ENCODE measurements around the gene SLC25A33.

SLC25A33 gene

DNA sequence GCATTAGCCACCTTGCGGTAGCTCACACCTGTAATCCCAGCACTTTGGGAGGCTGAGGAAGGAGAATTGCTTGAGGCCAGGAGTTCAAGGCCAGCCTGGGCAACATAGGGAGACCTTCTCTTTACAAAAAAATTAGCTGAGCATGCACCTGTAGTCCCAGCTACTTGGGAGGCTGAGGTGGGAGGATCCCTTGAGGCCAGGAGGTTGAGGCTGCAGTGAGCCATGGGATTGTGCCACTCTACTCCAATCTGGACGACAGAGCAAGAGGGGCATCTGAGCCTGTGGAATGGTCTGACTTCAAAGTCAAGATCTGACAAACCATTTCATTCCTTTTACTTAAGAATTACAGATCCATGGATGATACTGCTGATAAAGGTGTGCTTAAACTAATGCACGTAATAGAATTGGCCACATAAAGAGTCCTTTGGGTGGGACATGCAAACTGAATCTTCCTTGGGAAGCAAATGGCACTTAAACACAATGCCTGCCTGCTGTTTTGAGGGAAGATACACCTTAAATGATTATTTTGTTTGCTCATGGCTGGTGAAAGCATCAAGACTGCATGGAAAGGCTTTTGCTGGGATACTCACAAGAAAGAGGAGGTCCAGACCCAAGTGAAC lies 47.0 kb downstream of the SLC25A33 start:
- TF ChIP-seq, protein P1, sequence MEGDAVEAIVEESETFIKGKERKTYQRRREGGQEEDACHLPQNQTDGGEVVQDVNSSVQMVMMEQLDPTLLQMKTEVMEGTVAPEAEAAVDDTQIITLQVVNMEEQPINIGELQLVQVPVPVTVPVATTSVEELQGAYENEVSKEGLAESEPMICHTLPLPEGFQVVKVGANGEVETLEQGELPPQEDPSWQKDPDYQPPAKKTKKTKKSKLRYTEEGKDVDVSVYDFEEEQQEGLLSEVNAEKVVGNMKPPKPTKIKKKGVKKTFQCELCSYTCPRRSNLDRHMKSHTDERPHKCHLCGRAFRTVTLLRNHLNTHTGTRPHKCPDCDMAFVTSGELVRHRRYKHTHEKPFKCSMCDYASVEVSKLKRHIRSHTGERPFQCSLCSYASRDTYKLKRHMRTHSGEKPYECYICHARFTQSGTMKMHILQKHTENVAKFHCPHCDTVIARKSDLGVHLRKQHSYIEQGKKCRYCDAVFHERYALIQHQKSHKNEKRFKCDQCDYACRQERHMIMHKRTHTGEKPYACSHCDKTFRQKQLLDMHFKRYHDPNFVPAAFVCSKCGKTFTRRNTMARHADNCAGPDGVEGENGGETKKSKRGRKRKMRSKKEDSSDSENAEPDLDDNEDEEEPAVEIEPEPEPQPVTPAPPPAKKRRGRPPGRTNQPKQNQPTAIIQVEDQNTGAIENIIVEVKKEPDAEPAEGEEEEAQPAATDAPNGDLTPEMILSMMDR (IDR thresholded peaks at IDR 0.05; ENCODE audit: insufficient read depth, low read depth, low read length, missing control alignments) = no peak
- no peak for DNase-seq (ENCODE audit: low read depth)
- no peak overlapping the region for H3K4me3 ChIP-seq (ENCODE audit: low read depth, low read length)

- DNase-seq (ENCODE audit: low read depth) = peak; percentile 96
- H3K4me3 ChIP-seq (ENCODE audit: low read depth, low read length) = peak within 1 kb of the TSS; percentile 68
- TF ChIP-seq, protein P1 (IDR thresholded peaks at IDR 0.05; ENCODE audit: insufficient read depth, low read depth, low read length, missing control alignments) = peak; percentile 75
Measured at GRCh38 chr1:9588551-9589143, 49.4 kb downstream of the SLC25A33 start, which contains the start of gene TMEM201. Gene TMEM201, plus strand, starts transcription at chr1:9588911. Its CDS starts 20 bp downstream, at chr1:9588931.

GRCh38 chr1:9589144-9589718 lies 50.0 kb downstream of the SLC25A33 start:
- TF ChIP-seq, protein P1 (IDR thresholded peaks at IDR 0.05; ENCODE audit: insufficient read depth, low read depth, low read length, missing control alignments) = no peak
- peak; percentile 52 for DNase-seq (ENCODE audit: low read depth)
- peak overlapping the region; percentile 68 for H3K4me3 ChIP-seq (ENCODE audit: low read depth, low read length)

DNA sequence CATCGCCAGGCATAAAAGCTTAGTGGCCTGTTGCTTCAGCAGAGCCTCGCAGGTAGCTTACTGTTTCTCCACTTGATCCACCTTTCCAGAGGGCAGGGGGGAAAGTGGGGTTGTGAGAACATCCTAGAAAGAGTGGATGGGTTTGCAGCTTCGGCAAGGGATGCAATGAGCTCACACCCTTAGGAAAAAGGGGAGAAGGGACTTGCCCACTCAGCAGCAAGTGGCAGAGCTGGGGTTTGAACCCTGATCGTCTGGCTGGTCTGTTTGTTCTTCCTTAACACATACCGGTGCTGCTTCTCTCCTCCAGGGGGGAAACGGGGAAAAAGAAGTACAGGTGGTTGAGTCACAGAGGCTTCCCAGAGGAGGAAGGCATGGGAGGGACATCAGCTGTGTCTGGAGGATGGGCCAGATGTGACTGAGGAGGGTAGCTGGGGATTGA lies 50.5 kb downstream of the SLC25A33 start:
- DNase-seq (ENCODE audit: low read depth) = peak; percentile 26
- peak overlapping the region; percentile 68 for H3K4me3 ChIP-seq (ENCODE audit: low read depth, low read length)
- TF ChIP-seq, protein P1 (IDR thresholded peaks at IDR 0.05; ENCODE audit: insufficient read depth, low read depth, low read length, missing control alignments) = no peak

GRCh38 chr1:9590201-9590600 lies 50.9 kb downstream of the SLC25A33 start:
- TF ChIP-seq, protein P1 (IDR thresholded peaks at IDR 0.05; ENCODE audit: insufficient read depth, low read depth, low read length, missing control alignments) = no peak
- no peak for DNase-seq (ENCODE audit: low read depth)

DNA sequence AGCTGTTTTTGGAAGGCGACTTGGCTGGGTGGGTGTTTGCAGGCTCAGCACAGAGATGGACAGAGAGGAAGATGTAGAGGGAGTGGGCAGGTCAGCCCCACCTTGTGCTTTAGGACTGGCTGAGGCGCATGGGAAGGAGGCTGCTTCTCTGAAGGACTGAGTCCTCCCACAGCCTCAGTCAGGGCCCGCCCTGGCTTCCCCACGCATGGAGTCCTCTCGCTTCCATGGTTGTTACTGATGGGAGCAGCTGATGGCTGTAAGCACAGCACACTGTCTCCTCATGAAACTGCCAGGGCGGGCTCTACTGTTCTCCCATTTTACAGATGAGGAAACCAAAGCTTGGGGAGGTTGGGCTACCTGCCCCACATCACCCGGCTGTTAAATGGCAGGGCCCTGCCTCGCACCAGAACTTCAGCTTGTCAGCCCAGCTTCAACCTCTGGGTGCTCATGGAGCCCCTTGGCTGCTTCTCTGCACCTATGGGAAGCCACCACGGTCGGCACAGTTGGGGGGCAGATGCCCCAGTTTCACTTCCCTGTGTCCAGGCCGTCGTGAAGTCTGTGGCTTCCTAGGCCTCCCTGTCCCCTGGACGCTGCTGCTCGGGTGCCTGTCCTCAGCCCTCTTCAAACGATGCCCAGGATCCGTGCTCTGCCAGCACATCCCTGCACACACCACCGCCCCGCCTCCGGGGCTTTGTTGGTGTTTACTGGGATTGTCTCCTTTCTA lies 51.8 kb downstream of the SLC25A33 start:
- peak; percentile 24 for DNase-seq (ENCODE audit: low read depth)
- no peak overlapping the region for H3K4me3 ChIP-seq (ENCODE audit: low read depth, low read length)
- TF ChIP-seq, protein P1 (IDR thresholded peaks at IDR 0.05; ENCODE audit: insufficient read depth, low read depth, low read length, missing control alignments) = no peak

More at GRCh38 chr1:9590201-9590600, 50.9 kb downstream of the SLC25A33 start:
- peak overlapping the region; percentile 68 for H3K4me3 ChIP-seq (ENCODE audit: low read depth, low read length)
